Inflammatory macrophage (primary cell): Measurements from ENCODE around the gene SPATA16.
"Not testable (repeated sequence)": the region's sequence is repeated elsewhere in the genome, so short reads cannot be mapped to it uniquely, and the experiment has no call there.

ENCODE experiments used
- DNase-seq, 2 donors: peaks; one replicate each; pipeline ENCODE4 v3.0.0-alpha.2; 2020 to 2022

Gene SPATA16

DNA sequence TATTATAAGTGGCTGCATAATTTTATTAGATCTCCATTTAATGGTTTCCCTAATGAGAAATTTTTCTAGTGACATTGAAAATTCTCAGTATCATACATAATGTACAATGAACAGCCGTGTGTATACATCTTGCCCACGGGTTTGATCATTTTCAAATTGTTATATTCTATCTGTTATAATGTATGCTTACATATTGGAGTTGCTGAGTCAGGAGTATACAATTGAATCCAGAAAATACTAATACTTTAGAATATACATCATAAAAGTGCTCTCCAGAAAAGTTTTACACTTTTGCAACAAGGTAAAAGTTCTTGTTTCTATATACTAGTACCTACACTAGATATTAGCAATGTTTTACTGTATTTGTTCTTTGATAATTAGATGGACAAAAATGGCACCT is 82.8 kb downstream of the SPATA16 start:
- DNase-seq: no peak

DNA sequence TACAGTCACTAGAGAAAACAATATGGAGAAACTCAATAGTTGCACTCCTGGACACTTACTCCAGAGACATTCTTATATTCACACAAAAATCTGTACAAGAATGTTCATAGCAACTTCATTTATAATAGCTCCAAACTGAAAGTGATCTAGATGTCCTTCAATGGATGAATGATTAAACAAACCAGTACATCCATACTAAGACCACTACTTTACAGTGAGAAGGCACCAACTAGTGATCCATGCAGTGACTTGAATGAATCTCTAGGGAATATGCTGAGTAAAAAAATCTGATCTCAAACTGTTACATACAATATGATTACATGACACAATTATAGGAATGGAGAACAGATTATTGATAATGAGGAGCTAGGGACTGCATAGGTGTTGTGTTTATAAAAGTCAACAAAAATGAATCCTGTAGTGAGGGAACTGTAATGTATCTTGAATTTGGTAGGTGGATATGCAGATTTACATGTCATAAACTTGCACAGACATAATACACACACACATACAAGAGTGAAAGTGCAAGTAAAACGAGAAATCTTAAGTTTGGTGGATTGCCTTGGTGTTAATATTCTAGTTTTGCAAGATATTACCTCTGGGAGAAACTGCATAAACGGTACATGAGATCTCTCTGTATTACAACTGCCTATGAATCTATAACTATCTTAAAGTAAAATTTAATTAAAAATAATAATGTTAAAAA is 85.7 kb downstream of the SPATA16 start:
- no peak for DNase-seq

DNA sequence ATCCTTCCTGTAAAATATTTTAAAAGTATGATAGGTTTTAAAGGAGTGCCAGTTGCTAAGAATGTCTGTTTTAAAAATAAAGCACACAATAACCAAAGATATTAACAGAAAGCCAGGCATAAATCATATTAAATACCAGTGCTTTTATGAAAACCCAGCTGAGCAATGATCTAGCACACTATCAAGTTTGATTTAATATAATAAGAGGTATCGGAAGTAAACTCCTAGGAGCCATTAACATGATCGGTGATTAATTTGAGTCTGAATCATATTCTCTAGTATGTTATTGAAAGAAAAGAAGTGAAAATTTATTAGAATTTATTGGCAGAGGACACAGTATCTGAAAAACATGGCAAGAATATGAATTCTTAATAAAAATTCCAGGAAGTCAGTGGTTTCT is 91.7 kb downstream of the SPATA16 start:
- DNase-seq: no peak

DNA sequence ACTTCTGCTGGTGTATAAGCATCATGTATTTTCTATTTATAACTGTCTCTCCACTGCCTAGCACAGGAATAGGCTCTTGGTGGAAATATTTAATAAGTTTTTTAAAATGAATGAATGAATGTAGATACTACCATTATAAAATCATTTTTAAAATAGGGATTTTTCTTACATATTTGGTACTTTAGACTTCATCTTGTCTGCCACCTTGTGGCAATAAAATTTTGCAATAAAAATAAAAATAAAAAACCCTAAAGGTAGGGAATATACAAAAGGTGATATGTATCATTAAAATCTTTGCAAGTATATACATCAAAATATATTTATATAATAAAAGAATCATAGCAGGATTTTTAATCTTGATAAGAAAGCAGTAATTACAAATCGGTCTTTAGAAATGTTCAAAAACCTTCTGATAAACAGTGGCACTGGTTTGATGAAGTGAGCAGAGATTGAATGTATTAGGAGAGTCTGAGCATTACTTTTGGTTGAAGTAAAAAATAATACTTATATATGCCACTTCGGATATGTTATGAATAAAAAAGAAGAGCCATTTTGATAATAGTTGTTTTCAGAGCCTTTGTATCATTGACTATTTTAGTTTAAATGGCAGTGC is 95.2 kb downstream of the SPATA16 start:
- peak in 1 of 2 donors; percentile 12 for DNase-seq

DNA sequence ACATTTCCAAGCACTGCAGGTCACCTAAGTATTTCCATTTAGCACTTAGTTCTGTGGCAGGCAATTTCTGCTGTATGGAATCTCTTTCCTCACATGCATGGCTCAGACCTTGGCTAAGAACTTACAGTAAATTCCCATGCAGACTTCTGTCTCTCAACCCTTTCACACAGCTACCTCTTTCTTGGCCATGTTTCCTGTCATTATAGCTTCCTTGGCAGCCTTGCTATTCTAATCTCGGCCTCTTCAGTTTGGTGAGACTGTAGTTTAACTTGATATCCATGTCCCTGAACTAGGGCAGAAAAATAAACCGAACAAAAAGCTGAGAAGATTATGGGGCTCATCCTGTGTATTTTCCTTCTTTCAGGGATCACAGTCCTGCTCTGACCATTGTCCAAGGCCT is 96.0 kb downstream of the SPATA16 start:
- DNase-seq: no peak

DNA sequence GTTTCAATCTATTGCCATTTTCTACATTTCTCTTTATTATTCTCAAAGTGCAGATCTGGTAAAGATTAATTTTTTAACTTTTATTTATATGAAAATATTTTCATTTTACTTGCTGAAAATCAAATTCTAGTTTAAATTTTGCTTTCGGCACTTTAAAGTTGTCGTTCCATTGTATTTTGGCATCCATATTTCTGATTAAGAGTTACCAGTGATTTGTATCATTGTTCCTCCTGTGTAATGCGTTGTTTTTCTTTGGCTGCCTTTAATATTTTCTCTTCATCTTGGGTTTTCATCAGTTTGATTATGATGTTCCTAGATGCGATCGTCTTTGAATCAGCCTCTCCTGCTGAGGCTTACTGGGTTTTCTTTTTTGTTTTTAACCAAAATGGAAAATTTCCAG is 97.3 kb downstream of the SPATA16 start:
- no peak for DNase-seq

DNA sequence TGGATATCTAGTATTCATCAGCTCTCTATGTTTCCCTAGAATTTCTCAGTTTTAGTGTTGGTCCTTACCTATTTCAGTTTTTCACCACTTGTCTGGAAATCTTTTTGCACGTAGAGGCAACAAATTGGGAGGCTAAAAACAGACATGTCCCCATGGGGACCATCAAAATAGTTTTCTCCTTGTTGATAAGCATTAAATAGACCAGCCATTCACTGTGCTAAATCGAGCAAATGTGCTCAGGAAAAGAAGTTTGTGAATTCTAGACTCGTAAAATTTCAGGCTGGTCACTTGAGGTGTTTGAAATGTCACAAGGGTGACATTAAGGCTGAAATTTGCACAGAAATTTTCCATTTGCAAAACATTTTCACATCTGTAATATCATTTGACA is 102.6 kb downstream of the SPATA16 start:
- DNase-seq: no peak

DNA sequence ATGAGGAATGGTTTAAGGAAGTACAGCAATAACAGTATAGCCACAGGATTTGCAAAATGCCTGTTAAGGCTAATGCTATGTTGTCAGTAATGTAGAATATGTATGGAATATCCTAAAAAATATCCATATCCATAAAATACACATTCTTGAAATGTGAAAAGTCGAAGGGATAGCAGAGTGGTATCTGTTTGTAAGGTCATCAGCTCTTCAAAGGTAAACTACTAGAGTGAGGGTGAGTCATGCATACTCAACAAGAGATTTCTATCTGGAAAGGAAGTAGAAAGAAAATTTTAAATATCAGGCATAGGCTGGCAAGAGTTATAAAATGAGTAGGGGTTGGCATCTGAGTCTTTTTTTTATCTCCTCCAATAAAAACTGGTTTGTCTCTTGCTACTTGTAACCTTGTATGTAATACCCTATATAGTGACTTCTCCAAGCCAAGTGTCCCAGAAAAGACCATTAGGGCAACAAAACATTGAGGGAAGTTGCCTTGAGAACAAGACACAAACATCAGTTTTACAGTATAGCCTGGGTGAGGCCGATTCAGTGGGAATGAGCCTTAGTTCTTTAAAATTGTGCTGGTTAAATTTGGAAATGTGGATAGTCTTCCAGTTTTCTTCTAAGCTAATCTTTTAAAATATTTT is 103.1 kb downstream of the SPATA16 start:
- DNase-seq: no peak

DNA sequence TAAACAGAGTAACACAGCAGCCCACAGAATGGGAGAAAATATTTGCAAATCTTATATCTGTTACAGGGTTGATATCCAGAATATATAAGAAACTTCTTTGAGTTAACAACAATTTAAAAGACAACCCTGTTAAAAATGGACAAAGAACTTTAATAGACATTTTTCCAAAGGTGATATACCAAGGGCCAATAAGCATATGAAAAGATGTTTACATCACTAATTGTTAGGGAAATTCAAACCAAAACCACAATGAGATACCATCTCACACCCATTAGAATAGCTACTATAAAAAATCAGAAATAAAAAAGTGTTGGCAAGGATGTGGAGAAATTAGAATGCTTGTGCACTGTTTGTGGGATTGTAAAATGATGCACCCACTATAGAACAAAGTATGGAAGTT is 110.8 kb downstream of the SPATA16 start:
- DNase-seq: no peak

DNA sequence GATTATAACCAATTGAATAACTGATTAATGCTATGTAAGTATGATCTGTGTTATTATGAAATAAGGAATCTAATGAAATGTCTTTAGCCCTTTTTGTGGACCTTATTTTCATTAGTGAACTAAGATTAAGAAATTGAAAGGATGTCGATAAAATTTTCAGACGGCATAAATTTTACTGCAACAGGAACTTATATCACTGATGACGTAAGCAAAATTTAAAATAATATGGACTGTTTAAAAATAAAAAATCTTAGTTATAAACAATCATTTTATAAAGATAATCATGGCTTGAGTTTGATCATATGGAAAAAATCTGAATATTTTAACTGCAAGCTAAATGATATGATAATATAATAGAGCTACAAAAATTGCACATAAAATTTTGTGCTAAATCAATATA is 112.7 kb downstream of the SPATA16 start:
- DNase-seq: no peak

DNA sequence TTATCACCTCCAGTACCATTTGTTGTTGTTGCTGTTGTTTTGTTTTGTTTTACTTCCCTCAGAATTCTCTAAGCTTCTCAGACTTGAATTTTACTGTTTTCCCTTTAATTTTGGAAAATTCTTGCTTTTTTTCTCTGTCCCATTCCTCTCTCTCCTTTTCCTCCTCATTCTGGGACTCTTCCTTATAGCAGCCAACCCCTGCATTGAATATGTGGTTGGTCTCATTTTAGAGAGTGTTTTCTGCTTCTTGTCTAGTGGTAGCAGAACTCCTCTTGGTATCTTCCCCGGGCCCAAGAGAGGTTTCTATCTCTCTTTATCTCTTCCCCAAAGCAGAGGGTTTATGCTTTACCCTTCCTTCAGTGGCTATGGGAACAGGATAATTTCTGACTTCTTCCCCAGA is 113.6 kb downstream of the SPATA16 start:
- DNase-seq: no peak

DNA sequence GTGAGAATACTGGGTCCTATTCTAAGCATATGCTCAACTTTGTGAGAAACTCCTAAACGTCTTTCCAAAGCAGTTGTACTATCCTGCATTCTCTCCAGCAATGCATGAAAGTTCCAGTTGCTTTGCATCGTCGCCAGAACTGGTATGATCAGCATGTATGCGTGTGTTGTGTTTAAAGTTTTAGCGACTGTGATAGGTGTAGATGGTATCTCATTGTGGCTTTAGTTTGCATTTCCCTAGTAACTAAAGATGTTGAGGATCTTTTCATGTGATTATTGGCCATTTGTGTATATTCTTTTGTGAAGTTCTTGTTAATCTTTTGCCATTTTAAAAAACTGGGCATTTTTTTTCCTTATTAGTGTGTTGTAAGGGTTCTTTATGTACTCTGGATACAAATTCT is 115.1 kb downstream of the SPATA16 start:
- no peak for DNase-seq

DNA sequence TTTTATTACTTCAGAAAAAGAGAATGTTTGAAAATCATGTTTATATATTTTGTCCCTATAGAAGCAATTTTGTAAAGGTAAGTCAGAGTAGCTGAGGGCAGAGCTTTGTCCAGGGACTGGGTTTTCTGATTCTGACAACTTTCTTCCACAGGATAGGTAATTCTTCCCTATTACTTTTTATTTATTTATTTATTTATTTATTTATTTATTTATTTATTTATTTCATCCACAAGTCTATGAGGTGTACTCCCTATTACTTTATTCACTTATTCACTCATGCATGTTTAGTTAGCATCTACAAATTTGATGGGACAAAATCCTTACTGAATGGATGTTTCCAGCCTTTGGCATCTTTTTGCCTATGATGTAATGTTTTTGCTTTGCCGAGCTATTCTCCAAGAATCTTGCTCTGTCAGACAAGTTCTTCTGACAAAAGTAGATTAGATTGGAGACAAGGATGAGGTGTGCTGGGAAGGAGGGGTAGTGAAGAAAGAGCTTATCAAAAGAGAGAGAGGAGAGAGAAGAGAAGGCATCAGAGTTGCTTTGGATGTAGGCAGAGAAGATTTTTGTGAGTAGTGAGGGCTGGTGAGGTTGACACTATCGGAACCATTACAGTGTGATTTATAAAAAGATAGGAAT is 119.4 kb downstream of the SPATA16 start:
- no peak for DNase-seq

DNA sequence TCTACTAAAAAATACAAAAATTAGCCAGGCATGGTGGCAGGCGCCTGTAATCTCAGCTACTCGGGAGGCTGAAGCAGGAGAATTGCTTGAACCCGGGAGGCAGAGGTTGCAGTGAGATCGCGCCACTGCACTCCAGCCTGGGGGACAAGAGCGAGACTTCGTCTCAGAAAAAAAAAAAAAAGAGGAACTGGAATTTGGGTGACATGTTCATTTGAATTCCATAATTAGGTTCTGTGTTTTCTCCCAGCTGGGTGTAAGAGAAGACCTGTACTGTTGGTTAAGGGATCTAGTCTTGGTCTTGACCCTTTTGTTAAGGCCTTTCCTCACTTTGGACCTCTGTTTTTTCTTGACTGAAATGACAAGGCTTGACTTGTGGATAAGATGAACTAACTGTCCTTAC is 120.9 kb downstream of the SPATA16 start:
- DNase-seq: not testable (repeated sequence)

DNA sequence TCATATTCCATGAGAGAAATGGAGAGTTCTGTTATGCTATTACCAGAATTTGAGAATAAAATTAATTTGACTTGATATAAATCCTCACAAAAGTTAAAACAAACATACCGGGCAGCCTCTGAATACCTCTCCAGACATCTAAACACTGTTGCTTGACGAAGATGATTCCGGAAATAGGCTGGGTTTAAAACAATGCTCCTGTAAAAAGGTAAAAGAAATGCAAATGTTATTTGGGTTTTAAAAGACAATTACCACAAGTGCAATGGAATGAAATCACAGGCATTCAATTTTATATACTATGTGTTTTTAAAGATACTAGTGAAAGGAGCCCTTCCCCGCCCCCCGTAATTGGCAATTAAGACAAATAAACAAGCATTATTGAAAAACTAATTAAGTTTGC is 121.7 kb downstream of the SPATA16 start:
- DNase-seq: no peak

DNA sequence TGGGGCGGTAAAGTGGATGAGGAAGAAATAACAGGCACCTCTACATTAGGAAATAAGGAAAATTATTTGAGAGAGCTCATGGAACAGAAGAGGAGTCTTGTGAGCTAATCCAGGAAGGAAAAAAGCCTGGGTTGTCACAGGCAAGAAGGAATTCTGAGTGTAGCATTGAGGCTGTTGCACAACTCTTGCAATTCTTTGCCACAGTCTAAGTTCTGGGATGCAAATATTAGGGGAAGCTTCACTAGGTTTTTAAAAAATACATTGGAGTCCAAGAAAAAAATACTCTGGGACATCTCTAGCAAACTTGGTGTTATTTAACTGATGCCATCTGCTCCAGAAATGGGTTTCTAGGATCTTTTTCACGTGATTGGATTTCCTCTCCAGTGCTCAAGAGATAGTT is 122.3 kb downstream of the SPATA16 start:
- no peak for DNase-seq

DNA sequence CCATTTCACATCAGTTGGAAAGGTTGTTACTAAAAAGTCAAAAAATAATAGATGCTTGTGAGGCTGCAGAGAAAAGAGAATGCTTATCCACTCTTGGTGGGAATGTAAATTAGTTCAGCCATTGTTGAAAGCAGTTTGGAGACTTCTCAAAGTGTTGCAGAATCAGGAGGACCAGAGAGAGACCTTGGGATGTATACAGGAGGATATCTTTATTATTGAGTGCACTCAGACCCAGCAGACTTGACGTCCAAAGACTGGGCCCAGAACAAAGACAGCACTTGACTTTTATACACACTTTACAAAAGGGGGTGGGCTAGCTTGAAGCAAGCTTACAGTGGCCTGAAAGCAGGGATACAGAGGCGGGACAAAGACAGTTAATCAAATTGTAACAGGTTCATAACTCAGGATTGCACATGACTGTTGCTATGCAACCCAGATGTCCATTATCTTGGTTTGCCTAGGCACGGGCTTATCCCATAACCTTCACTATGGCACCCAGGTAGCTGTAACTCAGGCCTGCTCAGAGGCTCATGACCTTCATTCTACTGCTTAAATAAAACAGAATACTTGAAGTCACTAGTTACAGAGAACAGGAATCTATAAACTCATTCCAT is 127.7 kb downstream of the SPATA16 start:
- no peak for DNase-seq

DNA sequence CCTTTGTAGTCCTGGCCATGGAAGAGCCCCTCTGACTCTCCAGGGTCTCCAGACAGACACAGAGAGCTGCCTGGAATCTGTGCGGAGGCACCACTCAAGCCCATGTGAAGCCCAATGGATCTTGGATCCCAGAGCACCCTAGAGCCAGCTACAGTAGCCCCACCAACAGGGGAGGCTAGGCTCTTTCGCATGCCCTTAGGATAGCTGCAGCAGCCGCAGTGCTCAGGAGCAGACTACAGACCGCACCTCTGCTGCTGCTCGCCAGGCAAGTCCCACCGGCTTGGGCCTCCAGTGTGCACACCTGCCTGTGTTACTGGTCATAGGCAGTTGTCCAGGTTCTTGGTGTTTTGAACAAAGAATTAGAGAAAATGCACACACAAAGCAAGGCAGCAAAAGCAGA is 131.6 kb downstream of the SPATA16 start:
- DNase-seq: no peak

DNA sequence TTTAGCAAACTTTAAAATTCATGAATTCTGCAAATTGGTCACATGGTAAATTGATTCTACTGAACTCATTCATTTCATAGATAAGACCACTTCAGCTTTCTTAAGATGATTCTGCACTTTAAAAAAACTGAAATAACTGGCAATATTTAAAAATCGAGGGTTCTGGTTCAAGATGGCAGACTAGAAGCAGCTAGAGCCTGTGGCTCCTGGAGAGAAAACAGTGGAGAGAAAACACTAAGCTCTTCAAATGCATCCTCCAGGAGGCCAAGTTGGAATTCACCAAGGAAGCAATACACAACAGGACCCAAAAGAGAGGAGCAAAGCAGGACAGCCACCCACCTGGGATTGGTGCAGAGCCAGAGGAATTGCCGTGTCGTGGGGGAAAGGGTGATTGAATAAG is 132.1 kb downstream of the SPATA16 start:
- DNase-seq: no peak

DNA sequence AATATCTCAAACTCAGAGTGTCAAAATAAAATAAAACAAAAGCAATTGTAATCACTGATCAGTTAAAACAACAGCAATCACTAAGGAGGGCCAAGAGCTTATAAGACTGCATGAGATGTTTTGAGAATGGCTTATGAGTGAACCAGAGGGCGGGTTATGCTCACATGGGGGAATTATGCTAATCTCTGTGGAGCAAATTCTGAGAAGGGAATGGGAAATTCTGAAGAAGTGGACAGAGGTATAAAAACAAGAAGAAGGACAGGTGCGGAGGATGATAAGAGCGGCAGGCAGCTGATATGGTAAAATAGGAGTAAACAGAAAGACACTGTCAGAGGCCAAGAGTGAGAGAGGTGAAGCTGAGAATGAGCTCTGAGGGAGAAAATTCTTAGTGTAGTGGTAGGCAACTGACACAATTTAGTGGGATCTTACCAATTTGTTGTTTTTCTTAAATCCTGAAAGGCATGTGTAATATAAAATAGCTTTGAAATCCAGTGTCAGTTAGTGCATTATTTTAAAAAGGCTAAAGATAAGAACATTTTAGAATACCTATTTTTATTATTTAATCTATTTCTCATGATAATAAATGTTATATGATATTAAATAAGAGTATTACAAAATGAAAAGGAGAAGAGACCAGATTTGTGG is 133.8 kb downstream of the SPATA16 start:
- DNase-seq: no peak

DNA sequence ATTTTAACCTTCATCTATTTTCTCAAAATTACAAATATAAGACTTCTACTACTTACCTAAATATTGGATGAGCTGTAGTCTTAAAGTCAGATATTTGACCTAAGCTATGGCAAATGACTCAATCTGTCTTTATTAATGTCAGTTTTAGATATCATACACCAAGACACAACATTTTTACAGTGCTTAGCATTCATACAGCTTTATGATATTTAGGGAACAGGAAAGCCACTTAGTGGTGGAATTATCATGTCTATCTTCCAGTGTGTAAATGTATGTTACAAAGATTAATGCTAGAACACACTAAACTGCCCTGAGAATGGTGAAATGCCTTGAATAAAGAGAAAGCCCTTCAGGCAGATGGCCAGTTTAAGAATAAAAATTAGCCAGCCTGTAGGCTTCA is 135.0 kb downstream of the SPATA16 start:
- DNase-seq: no peak

DNA sequence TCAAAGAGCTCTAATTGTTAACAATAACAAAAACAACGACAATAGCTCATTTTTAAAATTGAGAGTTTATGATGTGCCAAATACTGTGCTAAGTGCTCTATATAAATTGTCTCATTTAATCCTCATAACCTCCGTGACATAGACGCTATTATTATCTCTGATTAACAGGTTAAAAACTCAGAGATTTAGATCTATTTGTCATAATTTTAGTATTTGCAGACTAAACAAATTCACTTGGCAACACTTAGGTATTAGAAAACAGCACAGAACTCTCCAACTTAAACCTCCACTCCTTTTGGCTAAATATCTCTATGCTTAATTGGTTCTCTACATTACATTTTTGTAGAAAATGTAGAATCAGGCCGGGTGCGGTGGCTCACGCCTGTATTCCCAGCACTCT is 136.4 kb downstream of the SPATA16 start:
- DNase-seq: no peak

DNA sequence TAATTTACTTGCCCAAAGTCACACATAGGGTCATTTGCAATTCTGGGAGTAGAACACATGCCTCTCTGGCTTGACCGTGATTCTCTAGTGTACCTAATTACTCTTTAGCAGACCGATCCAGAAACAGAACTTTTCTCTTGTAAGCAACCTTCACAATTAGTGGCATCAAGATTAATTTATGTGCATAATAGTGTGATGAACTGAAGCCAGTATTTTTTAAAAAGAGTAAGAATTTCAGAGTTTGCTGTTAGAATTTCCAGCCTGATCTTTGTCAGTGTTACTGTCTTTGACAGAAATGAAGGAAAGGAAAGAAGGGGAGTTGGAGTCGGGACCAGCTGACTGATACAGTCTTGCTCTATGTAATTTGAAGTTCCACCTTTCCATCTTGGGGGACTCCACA is 137.1 kb downstream of the SPATA16 start:
- DNase-seq: no peak
